HepG2 (cell line): ENCODE measurements around the gene BLOC1S4. TPM values are rescaled to one million over a fixed set of nuclear protein-coding genes. Genes with fewer than 3 reads are reported as not detected.
A peak's percentile ranks its signal among the peaks of the same experiment; 100 is the strongest.

Source experiments
- ARNT2 ChIP-seq: sonication (generic); formaldehyde crosslinking; IDR thresholded peaks from 2 replicates; pipeline ENCODE4 v1.8.0; 2022; ENCODE audit warnings: mild to moderate bottlenecking, low read depth, missing genetic modification reagents, moderate library complexity
- FOXA3 ChIP-seq: IDR thresholded peaks from 2 replicates; pipeline ENCODE4 v1.6.1; 2016; ENCODE audit warnings: missing genetic modification reagents, missing compliant biosample characterization
- FUBP1 ChIP-seq: sonication (generic); formaldehyde crosslinking; IDR thresholded peaks from 2 replicates; pipeline ENCODE4 v1.5.1; 2020; ENCODE audit warnings: missing genetic modification reagents, mild to moderate bottlenecking, borderline replicate concordance
- GTF2F1 ChIP-seq: fragments of 150-350 bp; IDR thresholded peaks from 2 replicates; pipeline ENCODE4 v1.6.1; 2014; ENCODE audit warnings: low read length
- LRRFIP1 ChIP-seq: sonication (generic); formaldehyde crosslinking; conservative IDR thresholded peaks from 2 replicates; pipeline ENCODE4 v1.4.0; 2020; ENCODE audit warnings: missing genetic modification reagents
- NKX3-1 ChIP-seq: sonication (generic); formaldehyde crosslinking; IDR thresholded peaks from 2 replicates; pipeline ENCODE4 v1.5.0; 2020; ENCODE audit warnings: missing genetic modification reagents
- RBM22 ChIP-seq: fragments of 200-400 bp; formaldehyde crosslinking; optimal IDR thresholded peaks from 2 replicates; pipeline ENCODE3; 2017; ENCODE audit warnings: mild to moderate bottlenecking, low read length, moderate library complexity
- TCF12 ChIP-seq, 2 experiments: fragments of 450-650 bp in 1 of 2; sonication (generic) in 1 of 2; formaldehyde crosslinking in 1 of 2; IDR thresholded peaks; 2 replicates each; pipeline versions ENCODE4 v1.6.1 to v1.8.0; 2017 to 2022; ENCODE audit warnings: antibody characterized with exemption in 1 of 2, mild to moderate bottlenecking in 1 of 2, missing genetic modification reagents in 1 of 2, moderate library complexity in 1 of 2
- ZBTB49 ChIP-seq: sonication (generic); formaldehyde crosslinking; IDR thresholded peaks from 2 replicates; pipeline ENCODE4 v1.4.0; 2020; ENCODE audit warnings: missing genetic modification reagents, borderline replicate concordance
- ZC3H13 ChIP-seq: sonication (generic); formaldehyde crosslinking; IDR thresholded peaks from 2 replicates; pipeline ENCODE4 v1.8.1; 2023; ENCODE audit warnings: mild to moderate bottlenecking, missing genetic modification reagents, moderate library complexity
- ZMYM3 ChIP-seq: sonication (generic); formaldehyde crosslinking; IDR thresholded peaks from 2 replicates; pipeline ENCODE4 v1.5.1; 2020; ENCODE audit warnings: mild to moderate bottlenecking, missing genetic modification reagents
- ZNF232 ChIP-seq: sonication (generic); formaldehyde crosslinking; IDR thresholded peaks from 2 replicates; pipeline ENCODE4 v1.4.0; 2020; ENCODE audit warnings: missing genetic modification reagents, borderline replicate concordance
- ZNF382 ChIP-seq: sonication (generic); formaldehyde crosslinking; IDR thresholded peaks from 2 replicates; pipeline ENCODE4 v1.5.0; 2020; ENCODE audit warnings: missing genetic modification reagents, mild to moderate bottlenecking, borderline replicate concordance
- ZNF44 ChIP-seq: sonication (generic); formaldehyde crosslinking; IDR thresholded peaks from 2 replicates; pipeline ENCODE4 v1.5.1; 2020; ENCODE audit warnings: mild to moderate bottlenecking, missing genetic modification reagents
- polyA plus RNA-seq, 8 experiments: library from polyadenylated mRNA; depleted of rRNA in 3 of 8; stranded (reverse) in 7 of 8; unstranded in 1 of 8; fragments of >200 nt; fragmentation: Illumina TruSeq in 4 of 8; extraction: Trizol in 4 of 8; gene quantifications; 2 replicates each; pipeline versions ENCODE4 v1.2.1 to v1.2.3, GENCODE V29; 2011 to 2016; ENCODE audit warnings: low read depth in 4 of 8, missing spikeins in 1 of 8, mixed read lengths in 1 of 8; ENCODE audit not compliant: insufficient read depth in 1 of 8
- total RNA-seq, 5 experiments: library from RNA; depleted of rRNA; stranded (reverse); fragments of >200 nt; fragmentation: Illumina TruSeq; extraction: Trizol; gene quantifications; 2 replicates each; pipeline ENCODE4 v1.2.3, GENCODE V29; 2016; ENCODE audit warnings: low read depth in 1 of 5
- TF ChIP-seq, protein P1 (sequence below): sonication (generic); formaldehyde crosslinking; IDR thresholded peaks from 2 replicates; pipeline ENCODE4 v1.4.0; 2020; ENCODE audit warnings: missing genetic modification reagents
- TF ChIP-seq, protein P2 (sequence below), 2 experiments: sonication (generic) in 1 of 2; formaldehyde crosslinking in 1 of 2; IDR thresholded peaks; 2 replicates each; pipeline versions ENCODE4 v1.4.0 to v1.6.1; 2018 to 2020; ENCODE audit warnings: missing genetic modification reagents in 2 of 2, borderline replicate concordance in 1 of 2, low read depth in 1 of 2, mild to moderate bottlenecking in 1 of 2, missing biosample characterization in 1 of 2

BLOC1S4 gene
- total and polyA plus RNA-seq, 2 of the 13 experiments (the other 11 are each of a cell fraction or from before 2014, with no cell fraction given) = 15.5 to 20.9 TPM

GRCh38 chr4:6674500-6675149 lies 41.3 kb upstream of the BLOC1S4 start (continued):
- TF ChIP-seq FOXA3 (CRISPR knock-in tag) (peak; percentile 12; the same call in 1 of the 2 replicates), ZC3H13 (CRISPR knock-in tag) (no peak), ZNF382 (CRISPR knock-in tag) (no peak), FUBP1 (CRISPR knock-in tag) (no peak), ZNF44 (no peak), RBM22 (no peak), NKX3-1 (CRISPR knock-in tag) (peak; percentile 28; the same call in 1 of the 2 replicates), ZMYM3 (no peak), ARNT2 (CRISPR knock-in tag) (no peak), ZNF232 (peak; percentile 38; the same call in 1 of the 2 replicates), TCF12 (IDR thresholded peaks at IDR 0.05) (no peak), TCF12 (CRISPR knock-in tag; IDR thresholded peaks at IDR 0.05) (no peak), GTF2F1 (no peak), ZBTB49 (CRISPR knock-in tag) (no peak), LRRFIP1 (no peak)
- TF ChIP-seq, protein P1, sequence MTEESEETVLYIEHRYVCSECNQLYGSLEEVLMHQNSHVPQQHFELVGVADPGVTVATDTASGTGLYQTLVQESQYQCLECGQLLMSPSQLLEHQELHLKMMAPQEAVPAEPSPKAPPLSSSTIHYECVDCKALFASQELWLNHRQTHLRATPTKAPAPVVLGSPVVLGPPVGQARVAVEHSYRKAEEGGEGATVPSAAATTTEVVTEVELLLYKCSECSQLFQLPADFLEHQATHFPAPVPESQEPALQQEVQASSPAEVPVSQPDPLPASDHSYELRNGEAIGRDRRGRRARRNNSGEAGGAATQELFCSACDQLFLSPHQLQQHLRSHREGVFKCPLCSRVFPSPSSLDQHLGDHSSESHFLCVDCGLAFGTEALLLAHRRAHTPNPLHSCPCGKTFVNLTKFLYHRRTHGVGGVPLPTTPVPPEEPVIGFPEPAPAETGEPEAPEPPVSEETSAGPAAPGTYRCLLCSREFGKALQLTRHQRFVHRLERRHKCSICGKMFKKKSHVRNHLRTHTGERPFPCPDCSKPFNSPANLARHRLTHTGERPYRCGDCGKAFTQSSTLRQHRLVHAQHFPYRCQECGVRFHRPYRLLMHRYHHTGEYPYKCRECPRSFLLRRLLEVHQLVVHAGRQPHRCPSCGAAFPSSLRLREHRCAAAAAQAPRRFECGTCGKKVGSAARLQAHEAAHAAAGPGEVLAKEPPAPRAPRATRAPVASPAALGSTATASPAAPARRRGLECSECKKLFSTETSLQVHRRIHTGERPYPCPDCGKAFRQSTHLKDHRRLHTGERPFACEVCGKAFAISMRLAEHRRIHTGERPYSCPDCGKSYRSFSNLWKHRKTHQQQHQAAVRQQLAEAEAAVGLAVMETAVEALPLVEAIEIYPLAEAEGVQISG (CRISPR knock-in tag) = no peak
- TF ChIP-seq, protein P2, sequence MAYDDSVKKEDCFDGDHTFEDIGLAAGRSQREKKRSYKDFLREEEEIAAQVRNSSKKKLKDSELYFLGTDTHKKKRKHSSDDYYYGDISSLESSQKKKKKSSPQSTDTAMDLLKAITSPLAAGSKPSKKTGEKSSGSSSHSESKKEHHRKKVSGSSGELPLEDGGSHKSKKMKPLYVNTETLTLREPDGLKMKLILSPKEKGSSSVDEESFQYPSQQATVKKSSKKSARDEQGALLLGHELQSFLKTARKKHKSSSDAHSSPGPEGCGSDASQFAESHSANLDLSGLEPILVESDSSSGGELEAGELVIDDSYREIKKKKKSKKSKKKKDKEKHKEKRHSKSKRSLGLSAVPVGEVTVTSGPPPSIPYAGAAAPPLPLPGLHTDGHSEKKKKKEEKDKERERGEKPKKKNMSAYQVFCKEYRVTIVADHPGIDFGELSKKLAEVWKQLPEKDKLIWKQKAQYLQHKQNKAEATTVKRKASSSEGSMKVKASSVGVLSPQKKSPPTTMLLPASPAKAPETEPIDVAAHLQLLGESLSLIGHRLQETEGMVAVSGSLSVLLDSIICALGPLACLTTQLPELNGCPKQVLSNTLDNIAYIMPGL (CRISPR knock-in tag; IDR thresholded peaks at IDR 0.05; ENCODE audit: borderline replicate concordance in 1 of 2, low read depth in 1 of 2) = peak in 1 of 2 experiments; percentile 76; a peak in 3 of 4 replicates
